HUES48 (cell line): ENCODE measurements around the gene THTPA.
A peak's percentile ranks its signal among the peaks of the same experiment; 100 is the strongest.
"Not testable (repeated sequence)": the region's sequence is repeated elsewhere in the genome, so short reads cannot be mapped to it uniquely, and the experiment has no call there.

Source experiments
- H3K27ac ChIP-seq: one replicate; pipeline ENCODE4 v1.7.0; 2013; ENCODE audit warnings: low read depth, low read length, inconsistent platforms
- H3K27me3 ChIP-seq: 2 replicates; pipeline ENCODE4 v1.6.1; 2013; ENCODE audit warnings: mild to moderate bottlenecking, low read length; ENCODE audit not compliant: control insufficient read depth, insufficient read depth
- H3K36me3 ChIP-seq: 2 replicates; pipeline ENCODE4 v1.6.1; 2013; ENCODE audit warnings: low read length; ENCODE audit not compliant: control insufficient read depth, insufficient read depth
- H3K4me1 ChIP-seq: 2 replicates; pipeline ENCODE4 v1.6.1; 2013; ENCODE audit warnings: mild to moderate bottlenecking, low read length; ENCODE audit not compliant: control insufficient read depth, insufficient read depth
- H3K4me3 ChIP-seq: 2 replicates; pipeline ENCODE4 v1.5.1; 2013; ENCODE audit warnings: mild to moderate bottlenecking, low read depth, low read length
- H3K9ac ChIP-seq: 2 replicates; pipeline ENCODE4 v1.6.1; 2013; ENCODE audit warnings: mild to moderate bottlenecking, low read depth, low read length, moderate library complexity
- H3K9me3 ChIP-seq: 2 replicates; pipeline ENCODE4 v1.6.1; 2013; ENCODE audit warnings: low read length; ENCODE audit not compliant: control insufficient read depth, insufficient read depth

Gene THTPA

DNA sequence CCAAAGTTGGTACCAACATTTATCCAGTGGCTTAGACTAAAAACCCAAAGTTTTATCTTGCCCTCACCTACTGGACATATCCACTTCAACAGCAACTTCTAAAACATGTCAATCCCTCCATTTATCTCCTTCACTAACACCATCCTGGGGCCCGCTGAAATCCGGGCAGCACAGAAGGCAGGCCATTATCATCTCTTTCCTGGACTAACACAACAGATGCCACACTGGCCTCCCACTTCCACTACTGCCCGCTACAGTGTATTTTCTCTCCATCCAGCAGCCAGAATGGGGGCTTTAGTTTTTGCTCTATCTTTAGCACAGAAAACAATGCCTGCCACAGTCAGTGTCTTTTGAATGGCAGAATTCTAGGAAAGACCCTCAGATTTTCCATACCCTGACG, 20.1 kb upstream of the THTPA start:
- H3K4me1 ChIP-seq = peaks cover 32% of the 10 kb centered on the region
- no peak overlapping the region for H3K4me3 ChIP-seq
- no peak overlapping the region for H3K27ac ChIP-seq
- H3K9ac ChIP-seq = no peak overlapping the region
- peaks cover 41% of the 10 kb centered on the region for H3K36me3 ChIP-seq
- H3K27me3 ChIP-seq = no peaks in the 10 kb centered on the region
- H3K9me3 ChIP-seq = no peaks in the 10 kb centered on the region

DNA sequence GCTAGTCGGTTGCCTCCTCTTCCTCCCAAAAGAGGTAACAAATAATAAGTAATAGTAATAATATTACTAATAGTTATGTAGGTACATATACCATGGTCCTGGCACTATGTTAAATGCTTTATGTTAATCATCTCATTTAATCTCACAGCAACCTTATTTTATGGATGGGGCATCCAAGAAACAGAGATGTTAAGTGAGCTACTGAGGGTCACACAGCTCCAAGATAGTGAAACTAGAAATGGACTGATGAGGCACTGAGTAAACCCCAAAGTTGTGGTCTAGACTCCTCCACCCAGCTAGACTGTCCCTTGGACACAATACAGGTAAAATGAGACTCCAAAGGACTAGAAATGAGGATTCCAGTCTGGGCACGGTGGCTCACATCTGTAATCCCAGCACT, 19.6 kb upstream of the THTPA start:
- H3K9ac ChIP-seq = no peak overlapping the region
- no peak overlapping the region for H3K4me3 ChIP-seq
- no peaks in the 10 kb centered on the region for H3K27me3 ChIP-seq
- peak overlapping the region; percentile 99 for H3K27ac ChIP-seq
- no peaks in the 10 kb centered on the region for H3K9me3 ChIP-seq
- peaks cover 36% of the 10 kb centered on the region for H3K36me3 ChIP-seq
- peaks cover 32% of the 10 kb centered on the region for H3K4me1 ChIP-seq

DNA sequence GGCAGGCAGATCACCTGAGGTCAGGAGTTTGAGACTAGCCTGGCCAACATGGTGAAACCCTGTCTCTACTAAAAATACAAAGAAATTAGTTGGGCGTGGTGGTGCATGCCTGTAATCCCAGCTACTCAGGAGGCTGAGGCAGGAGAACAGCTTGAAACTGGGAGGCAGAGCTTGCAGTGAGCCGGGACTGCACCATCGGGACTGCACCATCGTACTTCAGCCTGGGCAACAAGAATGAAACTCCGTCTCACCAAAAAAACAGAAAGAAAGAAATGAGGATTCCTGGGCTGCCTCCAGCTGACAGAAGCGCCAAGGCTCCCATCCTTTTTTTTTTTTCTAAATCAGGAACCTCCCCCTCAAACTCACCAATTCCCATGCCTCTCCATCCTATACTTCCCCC, 19.2 kb upstream of the THTPA start:
- not testable (repeated sequence) for H3K9me3 ChIP-seq, H3K27me3 ChIP-seq, H3K9ac ChIP-seq
- peaks cover 33% of the 10 kb centered on the region for H3K4me1 ChIP-seq
- peak overlapping the region; percentile 77 for H3K4me3 ChIP-seq
- H3K36me3 ChIP-seq = peaks cover 34% of the 10 kb centered on the region
- H3K27ac ChIP-seq = peak overlapping the region; percentile 99

DNA sequence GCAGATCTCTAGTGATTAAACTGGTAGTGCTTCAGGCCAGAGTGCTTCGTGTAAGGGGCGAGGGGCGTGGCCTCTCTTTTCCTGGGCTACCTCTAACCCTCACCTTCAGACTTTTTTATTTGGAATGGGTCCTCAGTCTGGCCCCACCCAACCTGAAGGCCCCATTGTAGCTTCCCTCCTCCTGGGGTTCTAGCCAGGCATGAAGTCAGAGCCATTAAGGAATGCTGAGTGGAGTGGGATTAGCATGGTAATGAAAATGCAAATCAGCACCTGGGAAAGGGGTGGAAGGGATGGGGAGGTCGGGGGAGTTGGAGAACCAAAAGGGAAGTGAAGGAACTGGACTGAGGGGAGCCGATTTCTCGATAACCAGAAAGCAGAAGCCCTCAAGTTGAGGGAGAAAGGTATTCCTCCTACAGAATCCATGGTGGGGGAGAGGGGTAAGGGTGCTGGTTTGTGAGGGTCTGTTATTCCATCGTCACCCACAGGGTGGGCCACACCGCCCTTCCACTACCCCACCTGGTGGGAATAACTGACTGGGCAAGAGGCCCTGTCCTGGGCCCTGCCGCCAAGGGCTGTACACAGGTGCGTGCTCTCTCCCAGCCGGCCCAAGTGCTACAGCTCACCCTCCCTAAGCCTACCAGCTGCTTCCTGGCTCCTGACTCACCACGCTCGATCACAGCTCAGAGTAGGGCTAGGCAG, 18.6 kb upstream of the THTPA start:
- Histone ChIP-seq H3K9ac (peak overlapping the region; percentile 88), H3K27me3 (no peaks in the 10 kb centered on the region), H3K36me3 (peaks cover 34% of the 10 kb centered on the region), H3K27ac (peak overlapping the region; percentile 99), H3K4me3 (peak overlapping the region; percentile 77), H3K9me3 (no peaks in the 10 kb centered on the region), H3K4me1 (peaks cover 39% of the 10 kb centered on the region)

DNA sequence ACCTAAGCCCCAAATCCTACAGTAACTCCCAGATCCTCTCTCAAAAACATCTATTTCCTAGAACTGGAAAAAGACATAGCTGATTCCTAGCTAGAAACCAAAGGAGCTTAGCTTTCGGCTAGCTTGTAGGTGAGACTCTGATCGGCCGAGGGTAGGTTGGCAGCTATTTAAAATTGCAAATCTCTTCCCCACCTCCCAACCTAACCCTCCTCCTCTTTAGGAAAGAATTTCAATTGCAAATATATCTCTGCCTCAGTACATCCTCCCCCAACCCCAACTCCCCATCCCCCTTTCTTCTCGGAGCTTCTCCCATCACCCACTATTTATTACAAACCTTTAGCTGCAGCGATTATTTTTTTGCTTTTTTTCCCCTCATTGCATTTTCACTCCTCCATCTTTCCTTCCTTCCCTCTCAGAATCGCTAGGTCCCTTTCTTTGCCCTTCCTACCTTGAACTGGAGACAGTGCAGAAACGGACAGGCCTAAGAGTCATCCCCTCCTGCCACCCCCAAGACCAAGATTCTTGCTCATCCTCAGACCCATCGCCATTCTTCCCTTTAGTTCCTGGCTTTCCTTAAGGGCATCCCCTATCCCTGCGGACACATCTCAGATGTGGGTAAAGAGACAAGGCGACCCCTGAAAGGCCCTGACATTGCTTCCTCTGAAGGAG, 17.9 kb upstream of the THTPA start:
- Histone ChIP-seq H3K9me3 (no peaks in the 10 kb centered on the region), H3K4me3 (peak overlapping the region; percentile 77), H3K4me1 (peaks cover 40% of the 10 kb centered on the region), H3K36me3 (peaks cover 34% of the 10 kb centered on the region), H3K9ac (peak overlapping the region; percentile 88), H3K27me3 (no peaks in the 10 kb centered on the region), H3K27ac (peak overlapping the region; percentile 99)

DNA sequence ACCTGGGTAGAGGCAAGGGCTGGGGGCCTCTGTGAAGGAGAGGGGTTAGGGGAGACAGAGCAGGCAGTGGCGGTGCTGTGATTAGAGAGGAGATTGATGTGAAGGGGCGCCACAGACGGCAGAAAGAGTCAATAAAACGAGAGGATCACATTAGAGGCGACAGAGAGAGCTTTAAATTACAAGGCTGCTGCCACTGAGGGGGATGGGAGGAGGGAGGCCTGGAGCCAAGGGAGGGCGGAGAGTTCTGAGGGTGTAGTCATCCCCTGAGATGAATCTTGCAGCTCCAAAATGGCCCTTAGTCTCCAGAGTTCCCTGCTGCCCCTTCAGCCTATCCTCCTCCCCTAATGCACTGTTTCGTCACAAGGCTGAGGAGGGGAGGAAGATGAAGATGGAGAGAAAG, 17.3 kb upstream of the THTPA start:
- Histone ChIP-seq H3K4me1 (peaks cover 40% of the 10 kb centered on the region), H3K4me3 (peak overlapping the region; percentile 77), H3K9me3 (no peaks in the 10 kb centered on the region), H3K27me3 (no peaks in the 10 kb centered on the region), H3K27ac (peak overlapping the region; percentile 99), H3K36me3 (peaks cover 33% of the 10 kb centered on the region), H3K9ac (peak overlapping the region; percentile 75)

DNA sequence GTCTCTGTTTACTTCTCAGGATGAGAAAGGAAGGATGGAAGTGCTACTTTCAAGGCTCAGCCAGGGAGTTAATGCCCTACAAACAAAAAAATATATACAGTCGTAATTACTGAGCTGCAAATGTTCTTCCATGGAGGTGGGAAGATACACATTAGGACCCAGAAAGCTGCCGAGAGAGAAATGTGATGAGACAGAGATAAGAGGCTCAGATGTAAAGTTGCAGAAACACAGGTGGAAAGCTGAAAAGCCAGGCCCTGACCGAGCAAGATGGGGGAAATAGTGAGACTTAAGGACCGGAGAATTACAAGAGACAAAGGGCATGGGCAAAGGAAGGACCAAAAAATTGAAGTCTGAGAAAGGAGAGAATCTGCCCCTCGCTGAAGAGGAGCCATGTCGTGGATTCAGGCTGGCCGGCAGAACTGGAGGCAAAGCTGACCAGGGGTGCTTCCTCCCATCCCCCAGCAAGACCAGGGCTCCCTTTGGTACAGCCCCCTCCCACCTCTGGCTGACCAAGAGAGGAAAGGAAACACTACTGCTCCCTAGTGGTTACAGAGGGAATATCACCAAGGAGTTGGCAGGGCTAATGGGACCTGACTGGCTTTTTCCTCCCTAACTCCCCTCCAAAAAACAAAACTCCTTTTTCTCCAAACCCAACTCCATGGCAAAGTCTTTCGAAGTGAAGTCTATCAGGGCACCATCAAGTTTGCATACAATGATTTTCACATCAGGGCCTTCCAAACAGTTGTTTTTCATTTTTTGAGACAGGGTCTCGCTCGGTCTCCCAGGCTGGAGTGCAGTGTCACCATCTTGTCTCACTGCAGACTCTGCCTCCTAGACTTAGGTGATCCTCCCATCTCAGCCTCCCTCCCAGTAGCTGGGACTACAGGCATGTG, 16.6 kb upstream of the THTPA start:
- peak overlapping the region; percentile 99 for H3K27ac ChIP-seq
- no peaks in the 10 kb centered on the region for H3K27me3 ChIP-seq
- no peaks in the 10 kb centered on the region for H3K9me3 ChIP-seq
- H3K4me3 ChIP-seq = peak overlapping the region; percentile 77
- peak overlapping the region; percentile 56 for H3K9ac ChIP-seq
- peaks cover 43% of the 10 kb centered on the region for H3K4me1 ChIP-seq
- H3K36me3 ChIP-seq = peaks cover 28% of the 10 kb centered on the region

DNA sequence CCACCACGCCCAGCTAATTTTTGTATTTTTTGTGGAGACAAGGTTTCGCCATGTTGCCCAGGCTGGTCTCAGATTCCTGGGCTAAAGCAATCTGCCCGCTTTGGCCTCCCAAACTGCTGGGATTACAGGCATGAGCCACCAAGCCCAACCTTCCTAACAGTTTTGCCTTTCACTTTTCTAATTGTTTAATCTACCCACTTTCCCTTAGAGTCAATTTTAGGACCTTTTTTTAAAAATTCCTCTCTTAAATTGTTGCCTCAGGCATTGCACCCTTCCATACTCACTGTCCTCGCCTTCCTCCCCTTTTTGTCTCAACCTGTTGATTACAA, 16.0 kb upstream of the THTPA start:
- H3K9ac ChIP-seq = no peak overlapping the region
- peaks cover 49% of the 10 kb centered on the region for H3K4me1 ChIP-seq
- H3K27ac ChIP-seq = peak overlapping the region; percentile 99

DNA sequence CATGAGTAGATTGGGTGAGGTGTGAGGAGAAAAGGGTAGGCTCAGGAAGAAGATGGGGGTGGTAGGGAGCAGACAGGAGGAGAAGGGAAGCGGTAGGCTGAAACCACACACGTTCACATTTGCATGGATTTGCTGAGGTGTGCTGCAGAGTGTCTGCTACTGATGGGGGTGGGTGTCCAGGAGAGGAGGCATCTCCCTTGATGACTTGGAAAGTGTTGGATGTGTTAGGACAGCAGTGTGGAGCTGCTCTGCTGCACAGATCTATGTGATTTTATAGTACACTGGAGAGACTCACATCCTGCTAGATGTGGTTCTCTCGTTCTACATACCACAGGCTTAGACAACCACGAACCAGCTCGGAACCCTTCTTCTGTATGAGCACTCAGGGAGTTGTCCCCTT, 13.8 kb upstream of the THTPA start:
- no peaks in the 10 kb centered on the region for H3K27me3 ChIP-seq
- no peaks in the 10 kb centered on the region for H3K9me3 ChIP-seq
- no peak overlapping the region for H3K27ac ChIP-seq
- peaks cover 58% of the 10 kb centered on the region for H3K4me1 ChIP-seq
- H3K36me3 ChIP-seq = peaks cover 21% of the 10 kb centered on the region
- no peak overlapping the region for H3K9ac ChIP-seq
- no peak overlapping the region for H3K4me3 ChIP-seq

More for the DNA sequence above, 16.0 kb upstream of the THTPA start:
- Histone ChIP-seq H3K4me3 (no peak overlapping the region), H3K9me3 (no peaks in the 10 kb centered on the region), H3K36me3 (peaks cover 23% of the 10 kb centered on the region), H3K27me3 (no peaks in the 10 kb centered on the region)

DNA sequence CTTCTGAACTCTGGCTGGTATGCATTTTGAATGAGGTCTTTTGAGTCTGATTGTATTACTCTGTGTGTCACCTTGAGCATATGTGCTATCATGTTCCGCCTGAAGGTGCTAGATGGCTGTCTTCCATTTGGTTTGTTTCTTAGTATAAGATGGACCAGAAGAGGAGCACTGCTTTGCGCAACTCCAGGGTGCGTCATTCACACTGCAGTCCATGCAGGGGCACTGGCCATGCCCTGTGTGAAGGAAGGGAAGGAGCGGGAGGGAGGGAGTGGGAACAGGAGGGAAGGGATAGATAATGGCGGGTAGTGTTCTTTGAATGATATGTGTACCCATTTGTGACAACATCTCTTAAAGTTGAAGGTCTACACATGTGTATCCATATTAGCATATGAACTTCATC, 12.7 kb upstream of the THTPA start:
- Histone ChIP-seq H3K4me3 (no peak overlapping the region), H3K4me1 (peaks cover 67% of the 10 kb centered on the region), H3K9me3 (no peaks in the 10 kb centered on the region), H3K36me3 (peaks cover 21% of the 10 kb centered on the region), H3K9ac (no peak overlapping the region), H3K27ac (no peak overlapping the region), H3K27me3 (no peaks in the 10 kb centered on the region)
